ENCODE measurements around the gene VRTN.
"Not testable (repeated sequence)": the region's sequence is repeated elsewhere in the genome, so short reads cannot be mapped to it uniquely, and the experiment has no call there.

Gene VRTN

GRCh38 chr14:74350211-74350927 lies 2.1 kb downstream of the VRTN start:
- no peak for DNase-seq

- no peak for DNase-seq
Observed at GRCh38 chr14:74350928-74351323, 2.7 kb downstream of the VRTN start.

GRCh38 chr14:74356892-74357575 lies 8.8 kb downstream of the VRTN start:
- DNase-seq = no peak

- DNase-seq = no peak
Observed at GRCh38 chr14:74357585-74357984, 9.3 kb downstream of the VRTN start.

- no peak for DNase-seq
Observed at GRCh38 chr14:74358176-74358829, 10.0 kb downstream of the VRTN start.

- no peak for DNase-seq
Observed at GRCh38 chr14:74360163-74360562, 11.9 kb downstream of the VRTN start.

GRCh38 chr14:74362361-74362915 lies 14.2 kb downstream of the VRTN start:
- DNase-seq = peak; percentile 67 to 94

- no peak for DNase-seq
Observed at GRCh38 chr14:74364271-74364880, 16.1 kb downstream of the VRTN start.

- no peak for DNase-seq
Observed at GRCh38 chr14:74368026-74368425, 19.8 kb downstream of the VRTN start.

- no peak for DNase-seq
Observed at GRCh38 chr14:74368441-74368840, 20.2 kb downstream of the VRTN start.

GRCh38 chr14:74377976-74378690 lies 29.9 kb downstream of the VRTN start:
- no peak for DNase-seq

- DNase-seq = no peak
Observed at GRCh38 chr14:74380172-74380571, 31.9 kb downstream of the VRTN start.

GRCh38 chr14:74380845-74381244 lies 32.6 kb downstream of the VRTN start:
- no peak for DNase-seq

- DNase-seq = not testable (repeated sequence)
Observed at GRCh38 chr14:74381571-74381970, 33.3 kb downstream of the VRTN start.

- DNase-seq = no peak
Observed at GRCh38 chr14:74382231-74382630, 34.0 kb downstream of the VRTN start.

GRCh38 chr14:74389980-74390379 lies 41.7 kb downstream of the VRTN start:
- no peak for DNase-seq

- DNase-seq = not testable (repeated sequence)
Observed at GRCh38 chr14:74390505-74390904, 42.2 kb downstream of the VRTN start.

- no peak for DNase-seq
Observed at GRCh38 chr14:74391479-74391878, 43.2 kb downstream of the VRTN start.

- DNase-seq = no peak
Observed at GRCh38 chr14:74392616-74393570, 44.6 kb downstream of the VRTN start.

GRCh38 chr14:74394549-74394948 lies 46.3 kb downstream of the VRTN start:
- no peak for DNase-seq

GRCh38 chr14:74395094-74395493 lies 46.8 kb downstream of the VRTN start:
- no peak for DNase-seq
